Naive thymus-derived CD8-positive, alpha-beta T cell (primary cell): Measurements from ENCODE around the gene KAZN. TPM values are rescaled to one million over a fixed set of nuclear protein-coding genes. Genes with fewer than 3 reads are reported as not detected.

ENCODE experiments used
- ATAC-seq, 2 donors: fragments of 150-1000 bp; cut with Tn5 transposase in 1 of 2; sonication (Bioruptor Pico), chemical (Tn5 transposase) in 1 of 2; 1 replicate in 1 of 2; 2 replicates in 1 of 2; pipeline ENCODE4 v1.10.0; 2021; ENCODE audit warnings: mild to moderate bottlenecking in 2 of 2, moderate library complexity in 2 of 2
- POLR2A ChIA-PET: fragments of 350-600 bp; sonication (Branson Sonifier 250); formaldehyde crosslinking; loops from one replicate; lab custom pipeline; 2021; ENCODE audit warnings: antibody characterized with exemption; lab: Charles Lee
- DNase-seq, 10 donors: peaks; one replicate each; pipeline versions ENCODE4 v3.0.0 to v3.0.0-alpha.2; 2020 to 2022
- H3K27ac Mint-ChIP-seq, 10 donors: one replicate each; pipeline ENCODE4 v1.8.0; 2020 to 2022; ENCODE audit warnings: mild to moderate bottlenecking in 10 of 10, mixed read lengths in 10 of 10, moderate library complexity in 4 of 10, inconsistent platforms in 1 of 10
- H3K27me3 Mint-ChIP-seq, 5 donors: one replicate each; pipeline ENCODE4 v1.8.0; 2021 to 2022; ENCODE audit warnings: mixed read lengths in 5 of 5
- H3K36me3 Mint-ChIP-seq, 3 donors: one replicate each; pipeline ENCODE4 v1.8.0; 2020 to 2022; ENCODE audit warnings: mixed read lengths in 3 of 3, mild to moderate bottlenecking in 2 of 3, inconsistent platforms in 1 of 3
- H3K4me1 Mint-ChIP-seq, 4 donors: one replicate each; pipeline ENCODE4 v1.8.0; 2021 to 2022; ENCODE audit warnings: mixed read lengths in 4 of 4
- H3K4me3 Mint-ChIP-seq, 10 donors: one replicate each; pipeline ENCODE4 v1.8.0; 2020 to 2022; ENCODE audit warnings: mild to moderate bottlenecking in 10 of 10, mixed read lengths in 10 of 10, moderate library complexity in 6 of 10, inconsistent platforms in 1 of 10
- H3K9me3 Mint-ChIP-seq, 9 donors: one replicate each; pipeline ENCODE4 v1.8.0; 2020 to 2022; ENCODE audit warnings: mixed read lengths in 9 of 9, mild to moderate bottlenecking in 3 of 9, inconsistent platforms in 1 of 9, moderate library complexity in 1 of 9
- polyA plus RNA-seq, 3 donors: library from polyadenylated mRNA; unstranded; fragments of 300-500 nt; fragmentation: Illumina TruSeq; gene quantifications; one replicate each; pipeline ENCODE4 v1.2.3, GENCODE V29; 2021
- total RNA-seq, 8 experiments: library from RNA in 2 of 8; stranded (reverse) in 2 of 8; gene quantifications; one replicate each; pipeline ENCODE4 v1.2.3 and lab custom pipeline; 2021 to 2026

The KAZN gene
- total and polyA plus RNA-seq, 5 experiments from 2014 or later, result 0.02 to 0.63 (median 0.12) TPM; not detected in 1

DNA sequence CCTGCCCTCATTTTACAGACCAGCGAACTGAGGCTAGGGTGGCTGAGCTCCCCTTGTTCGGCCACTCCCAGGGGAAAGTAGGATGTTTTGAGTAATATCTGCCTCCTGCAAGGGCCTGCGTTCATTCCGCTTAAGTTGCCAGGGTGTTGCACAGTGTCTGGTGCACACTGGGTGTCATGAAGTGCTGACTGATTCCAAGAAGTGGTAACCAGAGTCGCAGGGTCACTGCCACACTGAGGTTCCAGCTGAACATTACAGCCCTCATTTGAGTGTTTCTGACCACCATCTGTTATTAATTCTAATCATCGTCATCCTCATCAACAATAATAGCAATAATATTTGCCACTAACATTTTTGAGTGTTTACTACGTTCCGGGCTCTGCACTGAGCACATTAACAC is 250.6 kb downstream of the KAZN start:
- Mint-ChIP-seq H3K4me1 (no peaks in the 10 kb centered on the region), H3K27me3 (peaks cover 2 to 13% (median 4%) of the 10 kb centered on the region in 5 donors), H3K9me3 (peaks cover 0 to 17% (median under 1%) of the 10 kb centered on the region in 9 donors), H3K36me3 (no peaks in the 10 kb centered on the region), H3K27ac (no peak overlapping the region), H3K4me3 (no peak overlapping the region)
- no peak for DNase-seq
- POLR2A ChIA-PET, result no interaction called here
- no peak for ATAC-seq

DNA sequence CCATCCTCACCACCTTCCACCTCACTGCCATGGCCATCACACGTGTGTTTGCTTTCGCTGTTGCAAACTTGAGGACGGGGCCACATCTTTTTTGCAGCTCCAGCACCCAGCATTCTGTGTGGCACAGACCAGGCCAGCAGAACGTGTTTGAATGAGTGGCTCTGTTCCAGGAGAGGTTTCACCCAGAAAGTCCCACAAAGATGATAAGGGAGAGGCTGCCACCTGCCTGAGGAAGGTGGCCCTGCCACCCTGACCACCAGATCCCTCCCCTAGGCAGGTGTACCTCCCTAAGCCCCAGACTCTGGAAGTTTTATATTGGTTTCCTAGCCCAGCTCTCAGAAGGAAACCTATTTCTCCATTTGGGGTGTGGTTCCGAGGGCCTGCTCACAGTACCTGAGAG is 252.1 kb downstream of the KAZN start:
- no peaks in the 10 kb centered on the region for H3K36me3 Mint-ChIP-seq
- H3K4me3 Mint-ChIP-seq, result no peak overlapping the region
- no peaks in the 10 kb centered on the region for H3K4me1 Mint-ChIP-seq
- DNase-seq (no peak), ATAC-seq (no peak)
- H3K27ac Mint-ChIP-seq, result no peak overlapping the region
- peaks cover 0 to 7% (median 2%) of the 10 kb centered on the region in 5 donors for H3K27me3 Mint-ChIP-seq
- POLR2A ChIA-PET, result no interaction called here
- H3K9me3 Mint-ChIP-seq, result peaks cover 0 to 5% (median 0%) of the 10 kb centered on the region in 9 donors

DNA sequence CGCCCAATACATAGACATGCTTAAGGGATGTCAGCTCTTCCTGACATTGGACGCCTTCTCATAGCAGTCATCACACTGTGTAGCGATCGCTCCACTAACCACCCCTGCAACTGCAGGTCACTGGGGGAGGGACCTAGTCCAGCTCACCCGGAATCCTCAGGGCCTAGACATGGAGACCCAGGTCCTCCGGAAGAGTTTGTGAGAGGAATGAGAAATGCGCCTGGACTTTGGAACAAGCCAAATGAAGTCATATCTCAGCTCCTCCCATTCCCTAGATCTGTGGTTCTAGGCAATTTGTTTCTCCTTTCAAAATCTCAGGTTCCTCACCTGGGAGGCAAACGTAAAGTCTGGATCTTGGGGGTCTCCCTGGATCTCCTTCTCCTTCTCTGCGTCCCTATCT is 253.3 kb downstream of the KAZN start:
- Mint-ChIP-seq H3K27me3 (peaks cover 0 to 12% (median 5%) of the 10 kb centered on the region in 5 donors), H3K27ac (no peak overlapping the region), H3K4me3 (no peak overlapping the region), H3K36me3 (no peaks in the 10 kb centered on the region), H3K9me3 (peaks cover 0 to 2% (median 0%) of the 10 kb centered on the region in 9 donors), H3K4me1 (no peaks in the 10 kb centered on the region)
- DNase-seq (no peak), ATAC-seq (no peak)
- POLR2A ChIA-PET, result no interaction called here

DNA sequence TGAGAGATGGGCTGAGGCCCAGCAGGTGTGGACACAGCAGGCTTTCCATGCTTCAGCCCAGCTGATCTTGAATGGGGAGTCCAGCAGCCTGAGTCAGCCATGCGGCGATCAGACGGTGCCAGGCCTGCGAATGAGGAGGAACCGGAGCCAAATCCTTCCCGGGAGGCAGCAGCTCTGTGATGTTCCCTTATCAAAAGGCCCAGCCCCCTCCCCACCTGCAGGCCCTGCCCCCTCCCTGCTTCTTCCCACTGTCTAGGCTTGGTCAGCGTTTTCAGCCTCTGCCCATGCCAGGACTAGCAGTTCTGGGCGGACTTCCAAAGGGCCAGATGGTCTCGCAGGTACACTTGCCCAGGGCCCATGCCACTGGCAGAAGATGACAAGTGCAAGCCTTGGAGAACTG is 253.8 kb downstream of the KAZN start:
- Mint-ChIP-seq H3K27ac (no peak overlapping the region), H3K4me1 (no peaks in the 10 kb centered on the region), H3K36me3 (no peaks in the 10 kb centered on the region), H3K27me3 (peaks cover 0 to 12% (median 6%) of the 10 kb centered on the region in 5 donors), H3K9me3 (peaks cover 0 to 2% (median 0%) of the 10 kb centered on the region in 9 donors), H3K4me3 (no peak overlapping the region)
- POLR2A ChIA-PET, result no interaction called here
- ATAC-seq (no peak), DNase-seq (no peak)

DNA sequence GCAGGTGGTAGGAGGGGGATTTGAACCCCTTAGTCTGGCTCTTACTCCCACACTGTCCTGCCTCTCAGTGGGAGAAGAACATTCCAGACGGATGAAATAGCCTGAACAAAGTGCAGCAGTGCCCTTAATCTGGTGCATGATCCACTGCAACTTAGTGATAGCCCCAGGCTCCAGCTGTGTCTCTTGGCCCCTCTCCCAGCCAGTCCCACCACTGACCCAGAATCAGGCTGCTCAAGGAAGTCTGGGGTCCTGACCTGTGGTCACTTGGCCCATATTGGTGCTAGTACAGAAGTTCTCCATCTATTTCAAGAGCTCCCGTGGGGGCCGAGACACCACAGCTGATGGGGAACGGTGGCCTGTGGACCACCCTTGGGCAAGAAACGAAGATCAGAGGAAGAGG is 255.0 kb downstream of the KAZN start:
- no peaks in the 10 kb centered on the region for H3K36me3 Mint-ChIP-seq
- DNase-seq, result no peak
- POLR2A ChIA-PET, result no interaction called here

DNA sequence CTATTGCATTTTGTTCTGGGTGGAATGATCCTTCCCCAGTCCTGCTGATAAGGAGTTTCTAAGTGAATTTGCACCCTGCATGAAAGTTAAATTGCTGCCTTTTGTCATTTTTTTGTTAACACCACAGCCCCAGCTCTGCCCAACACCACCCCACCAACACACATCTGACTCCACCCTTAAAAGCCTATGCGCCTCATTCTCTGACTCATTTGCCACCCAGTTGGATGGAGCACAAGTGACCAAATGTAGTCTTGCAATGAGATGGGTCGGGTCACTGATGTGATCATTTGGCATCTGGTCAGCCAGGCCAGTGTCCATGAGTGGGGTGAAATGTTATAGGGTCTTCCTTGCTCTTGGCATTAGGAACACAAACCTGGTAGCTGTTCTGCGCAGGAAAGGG is 256.8 kb downstream of the KAZN start:
- POLR2A ChIA-PET, result no interaction called here
- no peaks in the 10 kb centered on the region for H3K4me1 Mint-ChIP-seq
- no peaks in the 10 kb centered on the region for H3K36me3 Mint-ChIP-seq
- H3K9me3 Mint-ChIP-seq, result peaks cover 0 to 2% (median 0%) of the 10 kb centered on the region in 9 donors
- H3K27me3 Mint-ChIP-seq, result peaks cover 0 to 22% (median 4%) of the 10 kb centered on the region in 5 donors
- no peak for ATAC-seq
- H3K27ac Mint-ChIP-seq, result no peak overlapping the region
- DNase-seq, result no peak
- H3K4me3 Mint-ChIP-seq, result no peak overlapping the region

More for the DNA sequence above, 255.0 kb downstream of the KAZN start:
- no peaks in the 10 kb centered on the region for H3K4me1 Mint-ChIP-seq
- no peak for ATAC-seq
- no peak overlapping the region for H3K4me3 Mint-ChIP-seq
- no peak overlapping the region for H3K27ac Mint-ChIP-seq
- peaks cover 0 to 2% (median 0%) of the 10 kb centered on the region in 9 donors for H3K9me3 Mint-ChIP-seq
- H3K27me3 Mint-ChIP-seq, result peaks cover 0 to 12% (median 4%) of the 10 kb centered on the region in 5 donors

DNA sequence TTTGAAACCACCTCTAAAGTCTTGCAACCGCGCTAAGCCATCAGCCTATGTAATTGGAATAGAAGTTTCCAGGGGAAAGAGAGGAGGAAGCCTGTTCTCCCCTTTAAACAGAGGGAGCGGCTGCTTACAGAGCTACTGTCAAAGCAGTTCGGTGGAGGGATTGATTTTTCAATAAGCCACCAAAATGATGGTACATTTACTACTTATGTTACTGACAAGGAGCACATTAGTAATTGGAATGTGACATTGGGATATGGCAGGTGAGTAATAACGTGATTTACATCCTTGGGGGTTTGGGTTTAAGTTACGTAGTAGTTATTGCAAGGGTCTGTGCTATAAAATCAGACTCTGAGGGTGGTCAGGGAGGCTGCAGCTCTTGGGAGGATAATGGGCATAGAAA is 257.3 kb downstream of the KAZN start:
- DNase-seq (no peak), ATAC-seq (no peak)
- Mint-ChIP-seq H3K27ac (no peak overlapping the region), H3K27me3 (peaks cover 0 to 25% (median 4%) of the 10 kb centered on the region in 5 donors), H3K4me3 (no peak overlapping the region), H3K36me3 (no peaks in the 10 kb centered on the region), H3K9me3 (peaks cover 0 to 2% (median 0%) of the 10 kb centered on the region in 9 donors), H3K4me1 (no peaks in the 10 kb centered on the region)
- POLR2A ChIA-PET, result no interaction called here

DNA sequence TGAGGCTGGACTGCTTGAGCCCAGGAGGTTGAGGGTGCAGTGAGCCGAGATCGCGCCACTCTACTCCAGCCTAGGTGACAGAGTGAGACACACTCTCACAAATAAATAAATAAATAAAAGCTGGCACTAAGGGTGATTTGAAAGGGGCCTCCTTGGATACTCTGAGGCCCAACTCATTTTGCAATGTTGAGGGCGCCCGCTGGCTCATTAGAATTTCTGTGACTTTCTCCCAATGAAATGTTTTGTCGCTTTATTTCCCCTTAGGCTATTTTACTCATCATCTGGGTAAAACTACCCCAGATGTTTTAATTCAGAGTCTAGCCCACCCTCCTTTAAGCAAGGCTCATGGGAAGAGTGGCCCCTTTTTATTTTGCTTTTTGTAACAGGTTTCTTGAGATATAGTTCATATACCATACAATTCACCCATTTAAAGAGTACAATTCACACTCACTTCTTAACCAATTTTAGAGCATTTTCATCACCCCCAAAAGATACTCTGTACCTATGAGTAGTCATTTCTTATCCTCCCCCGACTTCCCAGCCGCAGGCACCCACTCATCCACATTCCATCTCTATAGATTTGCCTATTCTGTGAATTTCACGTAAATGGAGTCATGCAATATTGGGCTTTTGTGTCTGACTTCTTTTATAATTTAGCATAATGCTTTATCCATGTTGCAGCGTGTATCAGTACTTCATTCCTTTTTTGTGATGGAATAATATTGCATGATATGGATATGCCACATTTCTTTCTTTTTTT is 259.1 kb downstream of the KAZN start:
- H3K9me3 Mint-ChIP-seq, result peaks cover 0 to 2% (median 0%) of the 10 kb centered on the region in 9 donors
- no peak overlapping the region for H3K27ac Mint-ChIP-seq
- POLR2A ChIA-PET, result no interaction called here
- no peaks in the 10 kb centered on the region for H3K4me1 Mint-ChIP-seq
- ATAC-seq (no peak), DNase-seq (no peak)
- peaks cover 4 to 30% (median 9%) of the 10 kb centered on the region in 5 donors for H3K27me3 Mint-ChIP-seq
- no peaks in the 10 kb centered on the region for H3K36me3 Mint-ChIP-seq
- H3K4me3 Mint-ChIP-seq, result no peak overlapping the region

DNA sequence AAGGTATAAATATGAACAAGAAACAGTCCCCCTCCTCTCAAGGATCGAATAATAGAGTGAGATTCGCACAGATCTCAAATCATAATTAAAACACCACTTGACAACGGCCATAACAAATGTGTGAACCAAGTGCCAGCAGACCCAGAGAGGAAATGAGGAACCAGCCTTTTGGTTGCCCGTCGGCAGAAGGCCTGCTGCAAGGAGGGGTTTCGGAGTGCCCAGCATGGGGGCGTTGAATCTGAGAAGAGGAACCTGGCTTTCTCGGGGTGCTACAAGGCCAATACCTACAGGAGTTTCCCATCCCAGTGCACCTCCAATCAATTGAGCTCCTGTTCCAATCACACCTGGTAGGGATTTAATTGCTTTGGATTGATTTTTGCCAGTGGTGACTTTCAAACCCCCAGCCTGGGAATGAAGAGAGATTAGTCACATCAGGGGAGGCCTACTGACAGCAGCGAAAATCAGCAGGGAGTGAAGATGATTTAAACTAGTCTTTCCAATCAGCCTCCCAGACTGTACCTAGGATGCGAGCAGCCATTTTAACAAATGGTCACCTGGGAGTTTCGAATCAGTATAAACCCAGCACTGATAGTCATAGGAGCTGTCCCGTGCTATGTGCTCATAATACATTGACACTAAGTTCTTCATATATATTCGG is 263.8 kb downstream of the KAZN start:
- Mint-ChIP-seq H3K27ac (no peak overlapping the region), H3K36me3 (no peaks in the 10 kb centered on the region), H3K4me3 (no peak overlapping the region), H3K27me3 (peaks cover 9 to 40% (median 16%) of the 10 kb centered on the region in 5 donors), H3K9me3 (no peaks in the 10 kb centered on the region), H3K4me1 (no peaks in the 10 kb centered on the region)
- DNase-seq (no peak), ATAC-seq (no peak)
- POLR2A ChIA-PET, result no interaction called here

DNA sequence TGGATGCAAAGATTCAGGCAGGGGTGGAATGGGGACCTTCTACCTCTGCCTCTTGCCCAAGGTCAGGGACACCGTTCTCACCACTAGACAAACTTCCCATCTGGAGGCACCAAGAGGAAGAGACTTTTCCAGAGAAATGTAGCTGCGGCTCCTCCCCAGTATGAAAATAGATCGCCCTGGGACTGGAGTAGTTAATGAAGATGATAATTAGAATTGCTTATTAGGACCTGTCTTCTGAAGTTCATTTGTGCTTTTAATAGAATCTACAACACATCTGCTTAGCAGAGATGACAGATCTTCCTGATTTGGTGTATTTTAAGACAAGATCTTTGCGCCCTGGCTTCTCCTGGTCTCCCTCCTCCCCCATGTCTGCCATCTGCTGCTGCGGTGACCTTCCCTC is 266.6 kb downstream of the KAZN start:
- POLR2A ChIA-PET, result no interaction called here

DNA sequence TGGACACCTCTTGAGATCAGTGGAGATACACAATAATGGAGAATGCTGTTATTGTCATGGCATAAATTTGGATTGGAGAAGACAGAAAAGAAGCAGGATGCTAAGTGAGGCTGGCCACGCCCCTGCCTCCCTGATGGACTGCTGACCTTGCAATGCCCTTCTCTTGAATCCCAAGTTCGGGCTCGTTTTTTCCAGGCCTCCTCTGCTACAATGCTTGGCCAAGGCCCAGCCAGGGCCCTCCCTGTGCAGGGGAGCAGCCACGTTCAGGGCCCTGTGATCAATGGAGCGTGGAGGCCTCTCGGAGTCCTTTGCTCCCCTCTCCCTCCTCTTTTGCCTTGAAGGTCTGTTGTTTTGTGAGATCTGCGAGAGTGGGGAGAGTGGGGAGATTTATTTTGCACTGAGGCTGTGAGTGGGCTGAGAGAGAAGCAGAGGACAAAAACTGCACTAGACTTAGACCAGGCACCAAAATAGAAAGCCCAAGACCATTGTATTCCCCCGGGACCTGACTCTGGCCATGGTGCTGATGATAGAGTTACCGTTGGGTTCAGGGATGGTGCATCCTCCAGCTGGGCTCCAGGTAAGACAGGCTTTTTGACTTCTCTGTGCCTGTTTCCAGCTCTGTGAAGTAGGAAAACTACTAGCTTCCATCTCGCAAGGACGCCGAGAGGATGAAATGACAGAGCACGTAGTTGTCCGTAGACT is 268.6 kb downstream of the KAZN start:
- POLR2A ChIA-PET, result no interaction called here
- ATAC-seq, result no peak
- Mint-ChIP-seq H3K4me3 (no peak overlapping the region), H3K27me3 (peaks cover 13 to 47% (median 22%) of the 10 kb centered on the region in 5 donors), H3K36me3 (no peaks in the 10 kb centered on the region), H3K27ac (no peak overlapping the region), H3K9me3 (no peaks in the 10 kb centered on the region), H3K4me1 (no peaks in the 10 kb centered on the region)
- no peak for DNase-seq

More for the DNA sequence above, 266.6 kb downstream of the KAZN start:
- Mint-ChIP-seq H3K27ac (no peak overlapping the region), H3K9me3 (no peaks in the 10 kb centered on the region), H3K4me1 (no peaks in the 10 kb centered on the region), H3K36me3 (no peaks in the 10 kb centered on the region), H3K27me3 (peaks cover 11 to 40% (median 17%) of the 10 kb centered on the region in 5 donors), H3K4me3 (no peak overlapping the region)
- no peak for ATAC-seq
- DNase-seq, result no peak

DNA sequence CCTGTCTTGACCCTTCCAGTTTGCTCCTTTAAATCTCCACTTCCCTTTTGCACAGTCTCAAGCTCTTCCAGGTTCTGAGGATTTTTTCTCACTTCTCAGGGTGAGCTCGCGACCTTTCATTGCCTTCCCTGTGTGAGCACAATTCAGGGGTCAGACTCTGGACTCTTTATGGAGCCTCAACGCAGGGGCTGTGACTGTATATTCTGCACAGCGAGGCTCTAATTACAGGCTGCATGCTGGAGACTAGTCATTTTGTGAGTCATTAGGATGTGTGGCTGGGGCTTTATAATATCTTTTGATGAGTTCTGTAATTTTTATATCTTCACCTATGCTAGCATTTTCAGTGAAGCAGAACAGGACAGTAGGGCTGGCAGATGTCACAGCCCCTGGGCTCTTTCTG is 270.7 kb downstream of the KAZN start:
- Mint-ChIP-seq H3K36me3 (no peaks in the 10 kb centered on the region), H3K27me3 (peaks cover 9 to 28% (median 18%) of the 10 kb centered on the region in 5 donors), H3K9me3 (no peaks in the 10 kb centered on the region), H3K4me3 (no peak overlapping the region), H3K4me1 (no peaks in the 10 kb centered on the region), H3K27ac (no peak overlapping the region)
- POLR2A ChIA-PET, result no interaction called here
- DNase-seq (no peak), ATAC-seq (no peak)
